Effector CD8-positive, alpha-beta T cell (primary cell): Measurements from ENCODE around the gene DGKH.

Experiments used
- DNase-seq: peaks from one replicate; lab custom pipeline; 2025; lab: John Stamatoyannopoulos, UW
- total RNA-seq, 4 experiments: gene quantifications; one replicate each; lab custom pipeline; 2026; lab: John Stamatoyannopoulos, UW

The DGKH gene, protein sequence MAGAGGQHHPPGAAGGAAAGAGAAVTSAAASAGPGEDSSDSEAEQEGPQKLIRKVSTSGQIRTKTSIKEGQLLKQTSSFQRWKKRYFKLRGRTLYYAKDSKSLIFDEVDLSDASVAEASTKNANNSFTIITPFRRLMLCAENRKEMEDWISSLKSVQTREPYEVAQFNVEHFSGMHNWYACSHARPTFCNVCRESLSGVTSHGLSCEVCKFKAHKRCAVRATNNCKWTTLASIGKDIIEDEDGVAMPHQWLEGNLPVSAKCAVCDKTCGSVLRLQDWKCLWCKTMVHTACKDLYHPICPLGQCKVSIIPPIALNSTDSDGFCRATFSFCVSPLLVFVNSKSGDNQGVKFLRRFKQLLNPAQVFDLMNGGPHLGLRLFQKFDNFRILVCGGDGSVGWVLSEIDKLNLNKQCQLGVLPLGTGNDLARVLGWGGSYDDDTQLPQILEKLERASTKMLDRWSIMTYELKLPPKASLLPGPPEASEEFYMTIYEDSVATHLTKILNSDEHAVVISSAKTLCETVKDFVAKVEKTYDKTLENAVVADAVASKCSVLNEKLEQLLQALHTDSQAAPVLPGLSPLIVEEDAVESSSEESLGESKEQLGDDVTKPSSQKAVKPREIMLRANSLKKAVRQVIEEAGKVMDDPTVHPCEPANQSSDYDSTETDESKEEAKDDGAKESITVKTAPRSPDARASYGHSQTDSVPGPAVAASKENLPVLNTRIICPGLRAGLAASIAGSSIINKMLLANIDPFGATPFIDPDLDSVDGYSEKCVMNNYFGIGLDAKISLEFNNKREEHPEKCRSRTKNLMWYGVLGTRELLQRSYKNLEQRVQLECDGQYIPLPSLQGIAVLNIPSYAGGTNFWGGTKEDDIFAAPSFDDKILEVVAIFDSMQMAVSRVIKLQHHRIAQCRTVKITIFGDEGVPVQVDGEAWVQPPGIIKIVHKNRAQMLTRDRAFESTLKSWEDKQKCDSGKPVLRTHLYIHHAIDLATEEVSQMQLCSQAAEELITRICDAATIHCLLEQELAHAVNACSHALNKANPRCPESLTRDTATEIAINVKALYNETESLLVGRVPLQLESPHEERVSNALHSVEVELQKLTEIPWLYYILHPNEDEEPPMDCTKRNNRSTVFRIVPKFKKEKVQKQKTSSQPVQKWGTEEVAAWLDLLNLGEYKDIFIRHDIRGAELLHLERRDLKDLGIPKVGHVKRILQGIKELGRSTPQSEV
- total RNA-seq = 19.3 to 62.9 (median 50.0) reads per million in 4 experiments

DNA sequence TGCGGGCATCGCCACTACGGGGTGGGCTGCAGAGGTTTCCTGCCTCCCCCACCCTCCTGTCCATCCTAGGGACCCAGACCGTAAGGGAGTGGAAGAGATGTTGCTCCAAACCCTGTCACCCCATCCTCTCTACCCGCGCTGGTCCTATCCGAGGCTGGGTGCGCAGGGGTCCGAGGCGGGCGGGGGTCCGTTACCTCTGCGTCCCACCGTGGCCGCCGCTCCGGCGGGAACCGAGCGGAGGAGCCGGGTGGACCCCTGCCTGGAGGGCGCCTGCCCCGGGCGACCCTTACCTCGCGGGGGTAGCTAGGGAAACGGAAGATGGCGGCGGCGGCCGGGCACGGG, at the start of gene DGKH:
Gene DGKH, plus strand, starts transcription at position 307 of the 342 bp plus-strand sequence. CDS start 126 bp downstream, outside the sequence.
- DNase-seq = no peak

DNA sequence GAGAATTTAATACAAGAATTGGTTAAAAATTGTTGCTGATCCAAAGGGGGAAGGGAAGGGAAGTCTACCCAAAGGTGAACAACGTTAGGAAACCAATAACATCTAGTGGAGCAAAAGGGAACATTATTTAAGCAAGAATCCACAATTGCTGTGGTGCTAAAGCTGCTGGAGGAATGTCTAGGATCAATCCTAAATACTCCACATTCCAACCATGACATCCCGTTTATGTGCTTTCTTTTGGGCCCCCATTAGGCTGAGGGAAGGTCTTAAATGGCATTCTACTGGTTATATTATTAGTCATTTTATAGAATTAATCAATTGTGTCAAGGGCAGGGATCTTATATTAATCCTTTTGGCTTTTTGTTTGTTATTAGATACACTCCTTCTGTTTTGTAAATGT, 47.6 kb upstream of the DGKH start:
- DNase-seq = no peak

GRCh38 chr13:42001580-42001979, 46.9 kb upstream of the DGKH start:
- DNase-seq = no peak

DNA sequence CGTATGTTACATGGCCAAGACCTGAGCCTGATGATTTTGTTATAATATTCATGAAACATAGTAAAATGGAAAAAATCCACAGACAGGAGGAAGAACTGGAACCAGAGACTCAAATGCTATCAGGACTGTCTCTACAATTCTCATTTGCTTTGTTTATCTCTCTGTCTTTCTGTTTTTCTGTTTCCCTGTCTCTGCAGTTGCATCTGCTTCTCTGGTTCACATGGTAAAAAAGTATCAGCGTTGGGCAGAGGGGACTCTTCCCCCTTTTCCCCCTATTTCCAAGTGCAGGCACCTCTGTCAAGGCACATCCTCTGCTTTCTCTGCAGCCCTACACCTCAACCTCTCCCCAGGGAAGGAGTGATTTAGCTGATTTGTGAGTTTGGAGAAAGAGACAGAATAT, 46.4 kb upstream of the DGKH start:
- no peak for DNase-seq

- no peak for DNase-seq
These were observed 40.6 kb upstream of the DGKH start for GRCh38 chr13:42007844-42008243.

DNA sequence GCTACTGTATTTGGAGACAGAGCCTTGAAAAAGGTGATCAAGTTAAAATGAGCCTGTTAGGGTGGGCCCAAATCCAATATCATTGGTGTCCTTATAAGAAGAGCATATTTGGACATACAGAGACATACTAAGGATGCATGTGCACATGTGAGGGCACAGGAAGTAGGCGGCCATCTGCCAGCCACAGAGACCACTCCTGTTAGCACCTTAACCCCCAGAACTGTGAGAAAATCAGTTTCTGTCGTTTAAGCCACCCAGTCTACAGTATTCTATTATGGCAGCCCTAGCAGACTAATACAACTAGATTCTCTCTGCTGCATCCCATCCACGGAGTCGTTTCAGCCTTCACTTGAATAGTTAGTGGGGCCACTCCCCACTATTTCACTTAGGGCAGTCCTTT, 39.4 kb upstream of the DGKH start:
- DNase-seq = no peak

DNA sequence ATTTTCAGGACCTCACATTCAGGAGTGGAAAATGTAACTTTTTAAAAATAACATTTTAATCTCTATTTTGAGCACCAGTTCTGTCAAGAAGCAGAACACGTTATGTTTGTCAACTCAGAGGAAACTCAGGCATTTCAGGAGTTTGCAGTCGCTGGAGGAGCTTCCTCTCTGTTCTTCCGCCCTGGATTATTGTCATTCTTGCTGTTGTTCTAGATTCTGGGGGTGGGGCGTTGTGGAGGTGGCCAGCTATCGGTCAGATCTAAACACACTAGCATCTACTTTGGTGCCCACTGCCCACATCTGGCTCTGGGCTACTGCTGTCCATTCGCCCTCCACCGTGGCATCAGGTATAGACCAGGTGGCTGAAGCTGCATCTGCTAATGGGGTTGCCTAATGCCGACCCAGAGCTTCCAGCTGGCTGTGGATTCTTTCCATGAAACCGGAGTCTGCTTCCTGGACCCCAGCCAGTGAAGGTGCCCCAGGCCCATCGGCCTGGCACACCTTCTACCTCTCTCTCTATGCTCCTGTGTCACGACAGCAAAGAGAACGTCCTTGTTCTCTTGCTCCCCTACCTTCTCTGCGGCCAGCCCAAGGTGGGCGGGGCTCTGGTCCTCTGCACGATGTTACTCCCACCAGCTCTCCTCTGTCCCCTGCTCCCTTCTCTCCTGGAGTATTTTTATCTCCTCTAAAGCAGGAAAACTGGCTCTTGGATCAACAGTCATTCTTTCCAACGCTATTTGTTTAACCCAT, 36.7 kb upstream of the DGKH start:
- DNase-seq = no peak

DNA sequence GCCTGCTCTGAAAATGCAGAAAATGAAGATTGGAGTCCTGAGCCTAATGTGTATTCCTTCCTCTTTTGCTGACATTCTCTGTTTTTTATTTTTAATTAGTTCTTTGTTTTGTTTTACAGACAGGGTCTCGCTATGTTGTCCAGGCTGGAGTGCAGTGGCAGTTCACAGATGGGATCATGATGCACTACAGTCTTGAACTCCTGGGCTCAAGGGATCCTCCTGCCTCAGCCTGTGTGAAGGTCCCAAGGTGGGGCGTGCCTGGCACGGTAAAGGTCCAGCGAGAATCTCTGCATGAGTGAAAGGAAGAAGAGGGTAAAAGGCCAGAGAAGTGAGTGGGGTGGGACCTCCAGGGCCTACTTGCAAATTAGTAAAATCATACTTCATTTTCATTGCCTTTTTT, 34.3 kb upstream of the DGKH start:
- DNase-seq = no peak

DNA sequence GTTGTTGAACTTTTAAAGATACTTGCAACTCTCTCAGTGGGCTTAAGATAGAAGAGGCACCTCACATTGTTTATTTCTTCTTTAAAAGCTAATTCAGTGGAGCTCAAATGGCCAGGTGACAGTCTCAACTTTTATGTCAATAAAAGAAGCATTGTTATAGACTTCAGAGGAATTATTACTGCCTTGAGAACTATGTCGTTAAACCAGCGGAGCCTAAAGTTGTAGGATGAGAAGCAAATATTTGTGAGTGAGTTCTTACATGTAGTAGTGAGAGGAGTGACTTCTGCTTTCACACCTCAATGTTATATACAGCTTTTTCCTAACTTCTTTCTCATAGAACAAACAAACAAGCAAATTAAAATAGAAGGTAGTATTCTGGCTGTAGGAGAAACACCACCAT, 31.2 kb upstream of the DGKH start:
- no peak for DNase-seq

GRCh38 chr13:42021851-42022250, 26.6 kb upstream of the DGKH start:
- no peak for DNase-seq

GRCh38 chr13:42022336-42022735, 26.1 kb upstream of the DGKH start:
- DNase-seq = no peak

GRCh38 chr13:42022796-42023493, 25.5 kb upstream of the DGKH start:
- no peak for DNase-seq

GRCh38 chr13:42027286-42027685, 21.2 kb upstream of the DGKH start:
- DNase-seq = no peak

DNA sequence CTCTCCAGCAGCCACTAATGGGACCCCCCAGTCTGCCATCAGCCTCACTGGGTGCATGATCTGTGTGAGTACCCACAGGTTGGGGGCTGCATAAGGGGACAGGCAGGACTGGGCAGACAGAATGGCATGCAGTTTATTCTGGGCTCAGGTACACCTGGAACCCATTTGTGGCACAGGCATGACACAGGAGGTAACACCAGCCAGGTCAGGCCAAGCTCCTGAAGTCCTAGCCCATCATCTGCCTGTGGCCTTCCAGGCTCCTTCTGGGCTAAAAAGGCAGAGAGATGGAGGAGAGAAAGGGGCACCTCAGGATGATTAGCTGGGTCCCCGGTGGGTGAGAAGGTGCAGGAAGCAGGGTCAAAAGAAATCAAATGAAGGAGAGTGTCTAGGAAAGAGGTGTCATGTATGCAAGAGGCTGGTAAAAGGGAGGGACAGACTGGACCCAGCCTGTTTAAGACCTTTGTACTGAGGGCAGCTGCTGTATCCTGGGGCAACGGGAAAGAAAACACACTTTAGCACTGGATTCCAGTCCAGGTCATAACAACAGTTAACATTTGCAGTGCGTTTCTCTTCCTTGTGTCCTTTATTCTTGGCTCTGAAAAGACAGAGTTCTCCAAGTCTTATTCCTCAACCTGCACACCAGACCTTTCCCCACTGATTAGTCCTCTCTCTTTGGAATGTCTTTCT, 20.2 kb upstream of the DGKH start:
- DNase-seq = no peak

DNA sequence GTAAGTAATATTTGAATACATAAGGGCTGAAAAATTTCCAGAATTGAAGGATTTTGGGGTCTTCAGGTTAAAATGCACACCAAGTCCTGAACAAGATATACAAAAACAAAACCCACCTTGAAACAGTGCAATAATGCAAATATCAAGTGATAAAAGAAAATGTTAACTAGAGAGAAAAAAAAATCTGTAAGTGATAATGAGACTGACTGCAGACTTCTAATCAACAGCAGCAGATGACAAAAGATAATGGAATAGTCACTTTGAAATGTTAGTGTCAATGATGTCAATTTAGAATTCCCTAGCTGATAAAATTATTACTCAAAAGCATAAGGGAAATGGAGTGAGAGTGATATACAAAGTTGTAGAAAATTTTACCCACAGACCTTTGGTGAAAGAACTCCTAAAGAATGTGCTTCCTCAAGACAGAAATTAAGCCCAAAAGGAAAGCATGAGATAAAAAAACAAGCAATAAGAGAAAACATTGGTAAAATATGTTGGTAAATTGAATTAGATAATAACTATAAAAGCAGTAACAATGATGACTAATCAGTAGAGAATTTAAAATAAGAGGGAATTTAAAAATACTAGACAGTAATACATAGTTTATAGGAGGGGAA, 12.4 kb upstream of the DGKH start:
- DNase-seq = no peak

DNA sequence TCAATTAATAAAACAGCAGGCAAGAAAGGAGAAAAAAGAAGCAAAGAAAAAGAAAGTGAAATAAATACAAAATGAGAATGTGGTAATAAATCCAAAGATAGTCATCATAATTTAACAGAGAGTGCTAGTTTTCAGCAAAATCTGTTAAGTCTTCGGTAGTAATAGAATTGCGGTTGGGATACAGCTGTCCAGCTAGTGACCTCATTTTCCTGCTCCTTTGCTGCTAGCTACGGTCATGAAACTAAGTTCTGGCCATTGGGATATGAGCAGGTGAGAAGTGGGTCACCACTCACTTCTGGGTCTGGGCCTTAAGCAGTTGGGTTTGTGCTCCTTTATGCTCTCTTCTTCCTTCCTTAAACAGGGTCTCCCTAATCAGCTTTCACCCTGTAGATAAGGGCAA, 11.7 kb upstream of the DGKH start:
- no peak for DNase-seq

DNA sequence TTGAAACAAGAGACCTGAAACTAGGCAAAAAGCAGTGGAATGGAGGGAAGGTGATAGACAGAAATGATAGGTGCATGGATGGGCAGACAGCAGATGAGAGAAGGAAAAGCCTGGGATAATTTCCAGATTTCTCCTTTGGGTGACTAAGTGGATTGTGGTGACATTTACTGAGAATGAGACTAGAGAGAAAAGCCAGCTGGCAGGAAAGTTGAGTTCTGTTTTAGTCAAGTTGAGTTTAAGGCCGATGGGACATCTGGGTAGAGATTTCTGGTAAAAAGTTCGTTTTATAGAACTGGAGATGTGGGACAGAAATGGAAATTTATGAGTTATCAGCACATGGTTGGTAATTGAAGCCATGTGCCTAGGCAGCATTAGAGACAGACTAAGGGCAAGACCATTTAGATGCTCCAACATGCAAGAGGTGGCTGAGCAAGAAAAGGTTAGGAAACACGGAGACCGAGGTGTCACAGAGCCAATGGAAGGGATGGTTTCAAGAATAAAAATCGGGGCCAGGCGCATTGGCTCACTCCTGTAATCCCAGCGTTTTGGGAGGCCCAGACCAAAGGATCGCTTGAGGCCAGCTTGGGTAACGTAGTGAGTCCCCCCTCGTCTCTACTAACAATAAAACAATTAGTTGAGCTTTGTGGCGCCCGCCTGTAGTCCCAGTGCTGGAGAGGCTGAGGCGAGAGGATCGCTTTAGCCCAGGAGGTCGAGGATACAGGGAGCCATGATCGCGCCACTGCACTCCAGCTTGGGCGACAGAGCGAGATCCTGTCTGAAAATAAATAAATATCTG, 9.6 kb upstream of the DGKH start:
- DNase-seq = no peak

DNA sequence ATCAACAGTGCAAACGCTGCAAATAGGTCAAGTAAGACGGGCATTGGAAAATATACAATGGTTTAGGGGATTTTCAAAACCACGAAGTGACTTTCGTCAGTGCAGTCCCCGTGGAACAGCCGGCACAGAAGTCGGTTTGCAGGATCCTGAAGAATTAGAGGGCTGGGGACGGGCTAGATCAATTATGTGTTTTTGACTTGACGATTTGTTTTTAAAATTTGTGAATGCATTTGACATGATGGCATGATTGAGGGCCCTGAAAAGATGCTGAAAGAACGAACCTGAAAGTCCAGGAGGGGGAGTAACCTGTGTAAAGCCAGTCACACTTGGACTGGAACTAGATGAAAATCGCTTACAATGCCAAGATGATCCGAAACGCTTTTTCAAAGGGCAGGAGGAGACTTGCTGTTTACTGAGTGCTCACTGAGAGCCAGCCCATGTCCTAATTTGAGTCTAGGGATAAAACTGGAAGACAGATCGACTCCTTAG, 8.9 kb upstream of the DGKH start:
- no peak for DNase-seq
